Stimulated activated CD4-positive, alpha-beta T cell treated with anti-CD3 and anti-CD28 coated beads, TNF-alpha, amount 100 ng/mL, for 1 hour (primary cell): ENCODE measurements around the gene KLHL36.
A peak's percentile ranks its signal among the peaks of the same experiment; 100 is the strongest.
"Not testable (repeated sequence)": the region's sequence is repeated elsewhere in the genome, so short reads cannot be mapped to it uniquely, and the experiment has no call there.

Source experiments
- DNase-seq, 3 donors: peaks; one replicate each; pipeline ENCODE4 v3.0.0-alpha.2; 2020; ENCODE audit warnings: low read depth in 3 of 3, low spot score in 1 of 3

KLHL36 gene

GRCh38 chr16:84690088-84690819, 41.9 kb downstream of the KLHL36 start:
- DNase-seq = no peak

GRCh38 chr16:84692451-84693214, 44.3 kb downstream of the KLHL36 start:
- DNase-seq = no peak

GRCh38 chr16:84693869-84694268, 45.6 kb downstream of the KLHL36 start:
- DNase-seq = not testable (repeated sequence)

GRCh38 chr16:84694980-84695379, 46.7 kb downstream of the KLHL36 start:
- DNase-seq = no peak

GRCh38 chr16:84699147-84699711, 50.9 kb downstream of the KLHL36 start:
- DNase-seq = no peak

- DNase-seq = peak; percentile 66 to 74 (median 67)
Measured at GRCh38 chr16:84699712-84700445, 51.6 kb downstream of the KLHL36 start, which contains the start of gene USP10. USP10 (plus strand) TSS chr16:84700000; CDS start chr16:84700091, 91 bp downstream.

- no peak for DNase-seq
Measured at GRCh38 chr16:84700446-84701300, 52.4 kb downstream of the KLHL36 start.

- DNase-seq = no peak
Measured at GRCh38 chr16:84703681-84704080, 55.4 kb downstream of the KLHL36 start.

GRCh38 chr16:84704253-84704652, 55.9 kb downstream of the KLHL36 start:
- no peak for DNase-seq

- DNase-seq = no peak
Measured at GRCh38 chr16:84706856-84707255, 58.5 kb downstream of the KLHL36 start.

- DNase-seq = no peak
Measured at GRCh38 chr16:84709609-84710008, 61.3 kb downstream of the KLHL36 start.

GRCh38 chr16:84710686-84711085, 62.4 kb downstream of the KLHL36 start:
- DNase-seq = no peak
